GM12873 (cell line): ENCODE results near the gene PIK3C2G.

Source experiments
- CTCF ChIP-seq: IDR thresholded peaks from 2 replicates; pipeline ENCODE4 v1.5.1; 2012; ENCODE audit warnings: low read depth, mild to moderate bottlenecking, moderate library complexity, low read length, control low read depth; ENCODE audit not compliant: insufficient read depth; ENCODE audit errors: missing control alignments

The PIK3C2G gene

GRCh38 chr12:18502422-18502968 is 241.2 kb downstream of the PIK3C2G start:
- no peak for TF ChIP-seq CTCF

GRCh38 chr12:18521461-18521860 is 260.1 kb downstream of the PIK3C2G start:
- no peak for TF ChIP-seq CTCF

- TF ChIP-seq CTCF = no peak
Measured at GRCh38 chr12:18522806-18523205, 261.5 kb downstream of the PIK3C2G start.

GRCh38 chr12:18546399-18546798 is 285.1 kb downstream of the PIK3C2G start:
- no peak for TF ChIP-seq CTCF

GRCh38 chr12:18549598-18549997 is 288.3 kb downstream of the PIK3C2G start:
- no peak for TF ChIP-seq CTCF

GRCh38 chr12:18551106-18551505 is 289.8 kb downstream of the PIK3C2G start:
- TF ChIP-seq CTCF = no peak

GRCh38 chr12:18551701-18552100 is 290.4 kb downstream of the PIK3C2G start:
- TF ChIP-seq CTCF = no peak
